Measurements from ENCODE around the gene SWT1.

The SWT1 gene

GRCh38 chr1:185156854-185157598 is at the start of gene SWT1, which contains the start of gene TRMT1L:
SWT1 (plus strand) TSS chr1:185157167; CDS start chr1:185160842, 3,675 bp downstream.
TRMT1L (minus strand) TSS chr1:185156953; CDS start chr1:185156712, 241 bp downstream.
- TF ChIP-seq CTCF (conservative IDR thresholded peaks at IDR 0.05) (no peak), ZFX (IDR thresholded peaks at IDR 0.05) (no peak)

GRCh38 chr1:185108321-185108720 is 48.6 kb upstream of the SWT1 start:
- no peak overlapping the region for H3K27ac ChIP-seq
- TF ChIP-seq ZFX (IDR thresholded peaks at IDR 0.05) = no peak
- no peak for TF ChIP-seq CTCF (conservative IDR thresholded peaks at IDR 0.05)

More at GRCh38 chr1:185156854-185157598, at the start of gene SWT1, which contains the start of gene TRMT1L:
- peak within 1 kb of the TSS; percentile 88 for H3K27ac ChIP-seq

- TF ChIP-seq ZFX (IDR thresholded peaks at IDR 0.05) = no peak
- no peak for TF ChIP-seq CTCF (conservative IDR thresholded peaks at IDR 0.05)
- no peak overlapping the region for H3K27ac ChIP-seq
Observed at GRCh38 chr1:185110145-185110544, 46.8 kb upstream of the SWT1 start.

GRCh38 chr1:185111873-185112272 is 45.1 kb upstream of the SWT1 start:
- TF ChIP-seq CTCF (conservative IDR thresholded peaks at IDR 0.05) = no peak
- TF ChIP-seq ZFX (IDR thresholded peaks at IDR 0.05) = no peak
- no peak overlapping the region for H3K27ac ChIP-seq

GRCh38 chr1:185112356-185112755 is 44.6 kb upstream of the SWT1 start:
- TF ChIP-seq ZFX (IDR thresholded peaks at IDR 0.05) (no peak), CTCF (conservative IDR thresholded peaks at IDR 0.05) (no peak)
- no peak overlapping the region for H3K27ac ChIP-seq

GRCh38 chr1:185129708-185130107 is 27.3 kb upstream of the SWT1 start:
- H3K27ac ChIP-seq = no peak overlapping the region
- TF ChIP-seq CTCF (conservative IDR thresholded peaks at IDR 0.05) = no peak
- TF ChIP-seq ZFX (IDR thresholded peaks at IDR 0.05) = no peak

- TF ChIP-seq CTCF (conservative IDR thresholded peaks at IDR 0.05) (no peak), ZFX (IDR thresholded peaks at IDR 0.05) (no peak)
- H3K27ac ChIP-seq = no peak overlapping the region
Observed at GRCh38 chr1:185132534-185132933, 24.4 kb upstream of the SWT1 start.
